IPS-15b (cell line): ENCODE results near the gene IFT74.

ENCODE experiments used
- H3K27me3 ChIP-seq: one replicate; pipeline ENCODE4 v1.6.1; 2013; ENCODE audit warnings: low read length; ENCODE audit not compliant: control insufficient read depth, insufficient read depth
- H3K36me3 ChIP-seq: one replicate; pipeline ENCODE4 v1.6.1; 2013; ENCODE audit warnings: low read length; ENCODE audit not compliant: control insufficient read depth, insufficient read depth
- H3K4me1 ChIP-seq: one replicate; pipeline ENCODE4 v1.6.1; 2013; ENCODE audit warnings: mild to moderate bottlenecking, low read length; ENCODE audit not compliant: control insufficient read depth, insufficient read depth
- H3K4me3 ChIP-seq: one replicate; pipeline ENCODE4 v1.5.1; 2013; ENCODE audit warnings: low read depth, low read length
- H3K9ac ChIP-seq: one replicate; pipeline ENCODE4 v1.6.1; 2013; ENCODE audit warnings: low read depth, mild to moderate bottlenecking, low read length
- H3K9me3 ChIP-seq: one replicate; pipeline ENCODE4 v1.6.1; 2013; ENCODE audit warnings: mild to moderate bottlenecking, low read length; ENCODE audit not compliant: control insufficient read depth, insufficient read depth

The IFT74 gene

GRCh38 chr9:27110181-27110580 is 154.0 kb downstream of the IFT74 start:
- H3K36me3 ChIP-seq = no peaks in the 10 kb centered on the region
- no peak overlapping the region for H3K9ac ChIP-seq
- H3K9me3 ChIP-seq = no peaks in the 10 kb centered on the region
- H3K4me3 ChIP-seq = no peak overlapping the region
- peaks cover 8% of the 10 kb centered on the region for H3K4me1 ChIP-seq
- H3K27me3 ChIP-seq = no peaks in the 10 kb centered on the region

- no peaks in the 10 kb centered on the region for H3K9me3 ChIP-seq
- no peaks in the 10 kb centered on the region for H3K27me3 ChIP-seq
- H3K9ac ChIP-seq = no peak overlapping the region
- H3K4me1 ChIP-seq = peaks cover 8% of the 10 kb centered on the region
- no peak overlapping the region for H3K4me3 ChIP-seq
- H3K36me3 ChIP-seq = no peaks in the 10 kb centered on the region
Observed at GRCh38 chr9:27112235-27112634, 156.0 kb downstream of the IFT74 start.
